Stimulated activated CD8-positive, alpha-beta memory T cell treated with anti-CD3 and anti-CD28 coated beads, Interleukin-7, amount 100 ng/mL, for 24 hours (primary cell): Measurements from ENCODE around the gene PATZ1.

Experiments
- DNase-seq: peaks from one replicate; pipeline ENCODE4 v3.0.0-alpha.2; 2020; ENCODE audit warnings: low read depth

Gene PATZ1

GRCh38 chr22:31313366-31314147 is 32.6 kb downstream of the PATZ1 start:
- peak; percentile 37 for DNase-seq

DNA sequence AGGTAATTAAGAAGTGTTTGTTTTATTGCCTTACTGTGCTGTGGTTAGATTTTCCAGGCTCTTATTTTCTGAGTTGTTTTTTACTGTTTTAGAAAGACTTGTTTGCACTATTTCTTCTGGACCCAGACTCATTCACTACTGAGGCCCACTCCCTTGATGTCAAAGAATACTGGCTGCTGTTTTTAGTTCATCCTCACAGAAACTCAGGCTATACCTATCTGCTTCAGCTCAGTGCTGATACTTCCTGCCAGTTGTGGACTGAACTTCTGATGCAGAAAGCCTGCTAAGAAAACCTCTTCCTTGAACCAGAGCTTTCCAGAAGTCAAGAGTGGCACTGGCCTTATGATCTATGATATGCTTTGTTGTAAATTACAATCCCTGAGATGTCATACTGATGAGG is 38.0 kb downstream of the PATZ1 start:
- no peak for DNase-seq

DNA sequence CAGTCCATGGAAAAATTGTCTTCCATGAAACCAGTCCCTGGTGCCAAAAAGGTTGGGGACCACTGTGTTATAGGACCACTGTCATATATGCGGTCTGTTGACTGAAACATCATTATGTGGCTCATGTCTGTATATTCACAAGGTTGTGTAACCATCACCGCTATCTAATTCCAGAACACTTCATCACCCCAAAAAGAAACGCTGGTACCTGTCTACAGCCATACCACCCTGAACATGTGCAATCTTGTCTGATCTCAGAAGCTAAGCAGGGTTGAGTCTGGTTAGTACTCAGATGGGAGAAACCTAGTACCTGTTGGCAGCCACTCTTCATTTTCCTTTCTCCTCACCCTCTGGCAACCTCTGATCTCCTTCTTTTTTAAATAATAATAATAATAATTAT is 41.0 kb downstream of the PATZ1 start:
- no peak for DNase-seq

DNA sequence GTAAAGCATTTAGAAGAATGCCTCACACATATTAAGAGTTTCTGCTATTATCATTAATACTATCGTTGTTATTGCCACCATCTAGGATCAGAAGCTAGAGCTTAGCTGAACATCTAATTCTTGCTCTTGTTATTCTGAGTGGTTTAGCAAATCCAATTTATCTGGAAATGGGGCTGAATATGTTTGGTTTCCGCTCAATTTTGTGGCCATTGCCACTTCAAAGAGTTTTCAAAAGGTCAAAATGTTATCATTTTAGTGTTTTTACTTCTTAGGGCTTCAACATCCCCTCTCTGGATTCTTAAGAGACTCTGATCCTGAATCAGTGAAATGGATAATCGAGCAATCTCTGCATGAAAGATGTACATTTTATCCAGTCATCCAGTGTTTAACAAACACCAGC is 43.6 kb downstream of the PATZ1 start:
- no peak for DNase-seq

GRCh38 chr22:31302006-31302405 is 44.1 kb downstream of the PATZ1 start:
- no peak for DNase-seq

GRCh38 chr22:31300896-31301295 is 45.2 kb downstream of the PATZ1 start:
- no peak for DNase-seq

DNA sequence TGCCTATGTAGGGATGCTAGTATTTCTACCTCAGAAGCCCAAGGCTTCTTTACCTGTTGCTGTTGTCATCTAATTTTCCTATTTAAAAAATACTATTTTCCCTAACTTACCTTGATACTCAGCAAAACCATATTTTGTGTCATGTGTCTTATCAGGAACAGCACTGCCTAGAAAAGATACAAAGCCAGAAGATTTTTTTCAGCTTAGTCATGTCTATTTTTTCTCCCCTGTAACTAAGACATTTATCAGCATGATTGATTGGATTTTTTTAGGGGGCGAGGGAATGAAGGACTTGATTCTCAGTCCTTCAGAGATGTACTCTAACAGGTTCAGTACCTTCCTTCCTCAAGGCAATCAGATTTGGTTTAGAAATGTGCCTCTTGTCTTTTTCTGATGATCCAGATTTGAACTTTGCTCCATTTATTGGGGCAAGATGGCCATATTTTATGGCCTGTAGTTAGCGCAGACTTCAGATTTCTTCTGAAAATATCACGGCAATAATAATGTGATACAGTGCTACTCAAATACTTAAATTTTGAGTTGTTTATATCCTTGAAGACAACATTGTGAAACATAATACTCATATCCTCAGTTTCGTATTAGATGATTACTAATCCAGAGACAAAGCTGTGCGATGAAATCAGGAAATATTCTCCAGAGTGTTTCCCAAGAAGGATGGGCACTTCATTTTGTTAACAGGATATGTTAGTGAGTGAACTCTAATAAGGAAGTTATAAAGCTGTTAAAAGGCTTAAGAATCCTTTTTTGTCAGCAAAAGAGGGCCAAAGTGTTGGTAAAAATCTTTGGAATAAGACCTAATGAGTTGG is 50.1 kb downstream of the PATZ1 start:
- no peak for DNase-seq

- DNase-seq, result no peak
Observed at GRCh38 chr22:31295360-31295759, 50.8 kb downstream of the PATZ1 start.

GRCh38 chr22:31292236-31292989 is 53.7 kb downstream of the PATZ1 start, which contains the start of gene PIK3IP1:
Gene PIK3IP1 (minus strand): TSS chr22:31292488. CDS start chr22:31292344, 144 bp downstream.
- peak; percentile 52 for DNase-seq

GRCh38 chr22:31291481-31292235 is 54.5 kb downstream of the PATZ1 start:
- no peak for DNase-seq

DNA sequence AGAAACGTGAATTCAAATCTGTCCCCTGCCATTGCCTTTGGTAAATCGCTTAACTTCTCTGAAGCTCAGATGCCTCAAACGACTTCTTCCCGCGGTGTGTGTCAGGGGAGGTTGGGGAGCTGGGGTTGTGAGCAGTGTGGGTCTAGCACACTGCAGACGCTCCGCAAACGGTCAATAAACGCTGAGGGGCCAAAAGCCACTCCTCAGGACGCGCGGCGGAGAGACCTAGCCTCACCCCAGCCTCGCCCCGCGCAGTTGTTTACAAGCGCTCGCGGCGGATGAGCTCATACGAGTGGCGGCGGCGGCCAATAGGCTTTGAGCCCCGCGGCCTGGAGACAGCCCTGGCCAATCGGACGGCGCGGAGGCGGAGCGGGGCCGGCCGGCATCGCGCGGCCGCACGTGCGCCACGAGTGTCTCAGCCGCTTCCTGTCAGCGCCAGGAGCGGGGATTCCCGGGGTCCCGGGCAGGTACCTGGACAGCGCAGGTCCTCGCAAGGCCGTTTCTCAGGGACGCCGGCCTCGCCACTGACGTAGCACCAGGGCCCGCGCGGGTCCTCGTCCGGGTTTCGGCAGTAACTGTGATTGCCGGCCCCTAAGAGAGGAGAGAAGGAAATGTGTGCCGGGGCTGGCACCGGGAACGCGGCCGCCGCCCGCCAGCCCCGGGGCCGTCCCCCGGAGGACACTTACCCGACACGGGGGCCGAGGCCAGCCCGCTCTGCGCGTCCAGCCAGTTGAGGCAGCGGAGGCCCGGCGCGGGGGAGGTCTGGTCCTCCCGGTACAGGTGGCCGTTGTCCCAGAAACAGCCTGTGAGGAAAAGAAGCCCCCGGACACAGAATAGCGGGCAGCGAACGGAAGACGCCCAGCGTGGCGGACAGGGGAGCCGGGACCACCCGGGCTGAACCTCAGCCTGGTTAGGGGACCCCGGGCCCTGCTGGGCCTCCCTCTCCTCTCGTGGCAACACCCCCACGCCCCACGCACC is 55.4 kb downstream of the PATZ1 start:
- peak; percentile 79 for DNase-seq

DNA sequence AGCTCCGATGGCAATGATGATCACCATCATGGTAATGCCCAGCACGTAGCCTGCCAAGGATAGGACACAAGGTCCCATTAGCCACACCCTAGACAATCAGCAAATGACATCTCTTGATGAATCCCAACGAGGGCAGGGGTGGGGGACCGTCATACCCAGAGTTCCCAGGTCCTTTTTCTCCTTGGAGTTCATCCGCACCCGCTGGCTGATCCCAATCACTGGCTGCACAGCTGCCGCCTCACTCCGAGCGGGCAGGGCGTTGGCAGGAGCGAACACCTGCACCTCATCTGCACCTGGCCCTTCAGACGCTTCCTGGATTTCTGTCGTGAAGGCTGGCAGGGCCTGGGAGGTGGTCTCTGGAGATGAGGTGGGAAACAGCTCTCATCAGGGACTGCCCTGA is 56.8 kb downstream of the PATZ1 start:
- no peak for DNase-seq

DNA sequence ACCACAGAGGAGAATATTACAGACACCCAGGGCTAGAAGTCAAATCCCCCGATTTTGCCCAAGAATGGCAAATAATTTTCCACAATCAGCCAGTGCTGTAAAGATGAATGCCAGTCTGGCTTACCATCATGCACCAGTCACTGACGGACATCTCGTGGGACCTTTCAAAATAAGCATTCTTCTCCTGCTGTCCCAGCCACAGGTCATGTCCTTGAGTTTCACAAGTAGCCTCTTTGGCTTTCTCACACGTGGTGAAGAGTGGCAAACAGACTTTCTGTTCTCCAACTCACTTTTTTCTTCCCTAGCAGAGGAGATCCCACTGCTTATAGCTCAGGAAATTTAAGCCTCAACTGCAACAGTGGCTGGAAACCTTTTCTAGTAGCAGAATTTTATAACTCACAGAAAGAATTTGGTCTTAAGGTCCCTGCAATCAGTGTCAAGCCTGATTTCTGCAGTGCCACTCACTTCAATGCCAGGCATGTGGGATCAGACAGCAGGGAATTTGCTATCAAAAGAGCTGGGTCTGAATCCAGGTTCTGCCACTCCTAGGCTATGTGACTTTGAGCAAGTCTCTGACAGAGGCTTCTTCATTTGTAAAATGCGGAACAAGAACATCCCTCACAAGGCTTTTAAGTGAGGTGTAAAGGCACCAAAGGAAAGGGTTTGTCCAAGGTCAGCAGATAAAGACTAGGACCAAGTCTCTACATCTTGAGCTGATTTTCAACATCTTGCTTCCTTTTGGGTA is 57.5 kb downstream of the PATZ1 start:
- DNase-seq, result no peak

- no peak for DNase-seq
Observed at GRCh38 chr22:31287818-31288495, 58.2 kb downstream of the PATZ1 start.

- DNase-seq, result no peak
Observed at GRCh38 chr22:31286360-31287255, 59.5 kb downstream of the PATZ1 start.

GRCh38 chr22:31284281-31285155 is 61.6 kb downstream of the PATZ1 start:
- no peak for DNase-seq
